Astrocyte of the cerebellum (primary cell): ENCODE results near the gene TMEM150B.

Experiments used
- DNase-seq: peaks from one replicate; pipeline ENCODE4 v3.0.0-alpha.2; 2011; ENCODE audit warnings: low read depth
- H3K4me3 ChIP-seq: 2 replicates; pipeline ENCODE4 v1.5.1; 2011; ENCODE audit warnings: mild to moderate bottlenecking, low read depth, low read length, moderate library complexity
- in situ Hi-C: cut with HindIII; loops from 2 replicates; pipeline ENCODE4 v1.10.0; 2017; ENCODE audit warnings: low sequenced_read_pairs
- TF ChIP-seq, protein P1 (sequence below): IDR thresholded peaks from 2 replicates; pipeline ENCODE4 v1.5.1; 2012; ENCODE audit warnings: low read length, low read depth, moderate library complexity, mild to moderate bottlenecking; ENCODE audit errors: missing control alignments

The TMEM150B gene

DNA sequence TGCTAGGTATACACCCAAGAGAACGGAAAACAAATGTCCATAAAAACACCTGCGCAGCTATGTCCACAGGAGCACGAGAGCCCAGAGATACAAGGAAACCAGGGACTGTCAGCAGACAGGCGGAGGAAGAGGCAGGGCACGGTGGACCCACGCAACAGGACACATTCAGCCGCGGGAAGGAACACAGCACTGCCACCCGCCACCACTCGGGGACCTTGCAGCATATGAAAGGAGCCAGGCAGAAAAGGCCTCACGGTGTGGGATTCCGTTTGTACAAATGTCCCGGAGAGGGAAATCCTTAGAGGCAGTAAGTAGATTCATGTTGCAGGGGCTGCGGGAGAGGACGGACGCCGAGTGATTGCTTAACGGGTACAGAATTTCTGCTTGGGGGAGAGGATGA lies 53.0 kb downstream of the TMEM150B start:
- no peak overlapping the region for H3K4me3 ChIP-seq
- in situ Hi-C loops: no loop called here
- no peak for DNase-seq
- TF ChIP-seq, protein P1, sequence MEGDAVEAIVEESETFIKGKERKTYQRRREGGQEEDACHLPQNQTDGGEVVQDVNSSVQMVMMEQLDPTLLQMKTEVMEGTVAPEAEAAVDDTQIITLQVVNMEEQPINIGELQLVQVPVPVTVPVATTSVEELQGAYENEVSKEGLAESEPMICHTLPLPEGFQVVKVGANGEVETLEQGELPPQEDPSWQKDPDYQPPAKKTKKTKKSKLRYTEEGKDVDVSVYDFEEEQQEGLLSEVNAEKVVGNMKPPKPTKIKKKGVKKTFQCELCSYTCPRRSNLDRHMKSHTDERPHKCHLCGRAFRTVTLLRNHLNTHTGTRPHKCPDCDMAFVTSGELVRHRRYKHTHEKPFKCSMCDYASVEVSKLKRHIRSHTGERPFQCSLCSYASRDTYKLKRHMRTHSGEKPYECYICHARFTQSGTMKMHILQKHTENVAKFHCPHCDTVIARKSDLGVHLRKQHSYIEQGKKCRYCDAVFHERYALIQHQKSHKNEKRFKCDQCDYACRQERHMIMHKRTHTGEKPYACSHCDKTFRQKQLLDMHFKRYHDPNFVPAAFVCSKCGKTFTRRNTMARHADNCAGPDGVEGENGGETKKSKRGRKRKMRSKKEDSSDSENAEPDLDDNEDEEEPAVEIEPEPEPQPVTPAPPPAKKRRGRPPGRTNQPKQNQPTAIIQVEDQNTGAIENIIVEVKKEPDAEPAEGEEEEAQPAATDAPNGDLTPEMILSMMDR: no peak

DNA sequence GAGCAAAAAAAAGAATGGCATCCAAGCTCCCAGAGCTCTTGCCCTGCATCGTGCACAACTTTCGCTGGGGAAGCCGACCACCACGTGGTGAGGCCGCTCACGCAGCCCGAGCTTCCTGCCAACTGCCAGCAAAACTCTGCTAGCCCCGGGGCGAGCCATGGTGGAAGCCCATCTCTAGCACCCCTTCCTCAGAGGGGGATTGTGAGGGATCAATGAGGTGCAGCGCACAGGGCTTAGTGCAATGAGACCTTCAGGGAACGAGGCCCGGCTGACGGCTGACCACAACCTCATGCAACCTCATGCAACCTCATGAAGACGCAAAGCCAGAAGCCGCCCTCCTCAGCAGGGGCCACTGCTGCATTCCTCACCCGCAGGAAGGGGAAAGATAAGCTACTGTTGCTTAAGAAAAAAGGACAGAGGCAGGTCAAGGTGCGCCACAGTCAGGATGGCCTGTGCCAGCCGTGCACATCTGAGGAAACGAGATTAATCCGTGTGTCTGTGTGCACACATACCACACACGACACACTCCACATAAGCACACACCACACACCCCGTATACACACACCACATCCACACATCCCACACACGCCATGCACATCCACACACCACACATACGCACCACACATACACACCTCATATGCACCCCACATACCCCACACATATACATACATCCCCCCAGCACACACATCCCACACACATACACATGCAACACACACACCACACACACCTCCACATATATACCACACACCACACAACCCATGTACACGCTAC lies 54.8 kb downstream of the TMEM150B start:
- no peak overlapping the region for H3K4me3 ChIP-seq
- TF ChIP-seq, protein P1: no peak
- in situ Hi-C loops: no loop called here
- DNase-seq: no peak

DNA sequence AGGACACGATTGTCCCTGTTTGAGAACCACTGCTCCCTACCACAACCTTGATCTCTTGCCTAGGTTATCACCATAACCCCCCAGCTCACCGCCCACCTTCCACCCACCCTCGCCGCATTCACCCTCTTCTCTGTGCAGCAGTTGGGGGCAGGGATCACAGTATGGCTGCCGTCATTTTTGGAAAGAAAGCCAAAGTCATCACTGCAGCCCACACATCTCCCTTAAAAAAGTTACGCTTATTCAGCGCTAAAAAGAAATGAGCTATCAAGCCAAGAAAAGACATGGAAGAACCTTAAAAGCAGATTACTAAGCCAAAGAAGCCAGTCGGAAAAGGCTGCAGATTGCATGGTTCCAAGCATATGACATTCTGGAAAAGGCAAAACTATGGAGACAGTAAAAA lies 55.8 kb downstream of the TMEM150B start:
- TF ChIP-seq, protein P1: no peak
- H3K4me3 ChIP-seq: no peak overlapping the region
- in situ Hi-C loops: no loop called here
- DNase-seq: no peak

DNA sequence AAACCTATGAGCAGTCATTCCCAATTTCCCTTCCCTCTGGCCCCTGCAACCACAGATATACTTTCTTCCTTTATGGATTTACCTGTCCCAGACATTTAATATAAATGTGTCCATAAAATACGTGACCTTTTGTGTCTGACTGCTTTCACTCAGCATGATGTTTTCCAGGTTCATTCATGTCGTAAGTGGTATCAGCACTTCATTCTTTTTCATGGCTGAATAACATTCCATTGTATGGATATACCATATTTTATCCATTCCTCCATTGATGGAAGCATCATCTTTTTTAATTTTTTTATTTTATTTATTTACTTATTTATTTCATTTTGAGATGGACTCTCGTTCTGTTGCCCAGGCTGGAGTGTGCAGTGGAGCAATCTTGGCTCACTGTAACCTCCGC lies 58.3 kb downstream of the TMEM150B start:
- DNase-seq: no peak
- in situ Hi-C loops: no loop called here

DNA sequence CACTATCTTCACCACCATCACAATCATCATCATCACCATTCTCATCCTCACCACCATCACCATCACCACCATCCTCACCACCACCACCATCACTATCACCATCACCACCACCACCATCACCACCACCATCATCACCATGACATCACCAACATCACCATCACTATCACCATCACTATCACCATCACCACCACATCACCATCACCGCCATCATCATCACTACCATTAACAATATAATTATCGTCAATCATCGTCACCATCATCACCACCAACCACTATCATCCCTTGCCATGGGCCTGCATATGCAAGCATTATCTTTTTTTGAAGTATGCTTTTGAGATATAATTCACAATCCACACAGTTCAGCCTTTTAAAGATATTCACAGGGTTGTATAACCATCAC lies 58.7 kb downstream of the TMEM150B start:
- in situ Hi-C loops: no loop called here
- DNase-seq: no peak
- no peak overlapping the region for H3K4me3 ChIP-seq

More for the DNA sequence above, 58.3 kb downstream of the TMEM150B start:
- TF ChIP-seq, protein P1: no peak
- no peak overlapping the region for H3K4me3 ChIP-seq

DNA sequence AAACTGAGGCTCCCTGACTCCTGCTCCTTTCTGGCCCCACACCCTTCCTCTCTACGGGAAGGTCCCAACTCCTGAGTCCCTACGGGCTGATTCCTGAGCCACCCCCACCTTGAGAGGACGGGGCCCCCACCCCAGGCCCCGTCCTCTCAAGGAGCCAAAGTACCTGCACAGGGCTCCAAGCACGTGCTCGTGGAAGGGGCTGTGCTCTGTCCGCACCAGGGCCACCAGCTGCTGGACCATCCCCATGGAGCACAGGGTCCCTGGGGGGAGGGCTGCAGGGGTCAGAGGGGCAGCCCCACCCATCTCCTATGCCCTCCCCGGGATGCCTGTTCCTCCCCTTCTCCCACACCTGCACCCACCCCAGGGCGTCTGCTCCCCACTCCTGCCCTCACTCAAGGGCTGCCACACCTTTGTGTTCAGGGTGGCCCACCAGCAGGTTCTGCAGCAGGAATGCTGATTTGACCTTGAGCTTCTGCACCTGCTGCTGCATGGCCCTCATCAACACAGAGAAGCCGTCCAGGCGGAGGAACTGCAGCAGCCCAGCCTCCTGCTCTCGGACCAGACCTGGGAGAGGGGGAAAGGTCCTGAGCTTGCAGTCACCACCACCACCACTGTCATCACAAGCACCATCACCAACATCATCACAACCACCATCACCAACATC lies 59.3 kb downstream of the TMEM150B start:
- in situ Hi-C loops: no loop called here
- DNase-seq: no peak
- TF ChIP-seq, protein P1: no peak
- H3K4me3 ChIP-seq: no peak overlapping the region

More for the DNA sequence above, 58.7 kb downstream of the TMEM150B start:
- TF ChIP-seq, protein P1: no peak
